Caco-2 (cell line): ENCODE measurements around the gene RIPOR1. TPM values are rescaled to one million over a fixed set of nuclear protein-coding genes. Genes with fewer than 3 reads are reported as not detected.
"Not testable (repeated sequence)": the region's sequence is repeated elsewhere in the genome, so short reads cannot be mapped to it uniquely, and the experiment has no call there.

Experiments
- BruUV-seq: library from RNA; stranded (reverse); fragments of 400-500 nt; replicated peaks from 2 replicates; lab custom pipeline; 2021; lab: Mats Ljungman, UMichigan
- CTCF ChIA-PET: fragments of 300-600 bp; sonication (Branson Sonifier 250); formaldehyde crosslinking; loops from one replicate; lab custom pipeline; 2022; ENCODE audit warnings: antibody characterized with exemption; lab: Charles Lee
- POLR2A ChIA-PET: fragments of 300-600 bp; sonication (Branson Sonifier 250); formaldehyde crosslinking; loops from one replicate; lab custom pipeline; 2022; ENCODE audit warnings: antibody characterized with exemption; lab: Charles Lee
- DNase-seq, 2 experiments: peaks; one replicate each; pipeline versions ENCODE4 v3.0.0 to v3.0.0-alpha.2; 2020 to 2022
- H3K27me3 ChIP-seq: replicated peaks from 2 replicates; pipeline ENCODE4 v1.6.0; 2011; ENCODE audit warnings: low read length; ENCODE audit not compliant: control insufficient read depth, insufficient read depth
- H3K36me3 ChIP-seq: 2 replicates; pipeline ENCODE4 v1.5.1; 2011; ENCODE audit warnings: low read length; ENCODE audit not compliant: control insufficient read depth, insufficient read depth
- H3K4me1 ChIP-seq: fragments of 250-450 bp; sonication (Bioruptor Pico); 2 replicates; pipeline ENCODE4 v1.5.1; 2020; ENCODE audit warnings: mild to moderate bottlenecking
- H3K4me3 ChIP-seq: 2 replicates; pipeline ENCODE4 v1.5.1; 2011; ENCODE audit warnings: low read depth, mild to moderate bottlenecking, control low read depth, low read length
- H3K9me3 ChIP-seq: fragments of 250-450 bp; sonication (Bioruptor Pico); 2 replicates; pipeline ENCODE4 v1.5.1; 2020; ENCODE audit warnings: mild to moderate bottlenecking, moderate library complexity
- H3K27ac Mint-ChIP-seq: one replicate; pipeline ENCODE4 v1.8.0; 2022; ENCODE audit warnings: mixed read lengths; ENCODE audit not compliant: unreplicated experiment
- H3K27me3 Mint-ChIP-seq: one replicate; pipeline ENCODE4 v1.8.0; 2022; ENCODE audit warnings: mixed read lengths; ENCODE audit not compliant: insufficient read depth, unreplicated experiment
- H3K36me3 Mint-ChIP-seq: one replicate; pipeline ENCODE4 v1.8.0; 2022; ENCODE audit warnings: mild to moderate bottlenecking, mixed read lengths; ENCODE audit not compliant: insufficient read depth, unreplicated experiment
- H3K4me1 Mint-ChIP-seq: one replicate; pipeline ENCODE4 v1.8.0; 2022; ENCODE audit warnings: low read depth, mixed read lengths; ENCODE audit not compliant: unreplicated experiment
- H3K4me3 Mint-ChIP-seq: one replicate; pipeline ENCODE4 v1.8.0; 2022; ENCODE audit warnings: mild to moderate bottlenecking, moderate library complexity, mixed read lengths; ENCODE audit not compliant: unreplicated experiment
- H3K9me3 Mint-ChIP-seq: one replicate; pipeline ENCODE4 v1.8.0; 2022; ENCODE audit warnings: mixed read lengths; ENCODE audit not compliant: unreplicated experiment
- intact Hi-C: fragments of 100-400 bp; cut with micrococcal nuclease; formaldehyde crosslinking; loops from one replicate; pipeline ENCODE4 v1.10.0; 2022; ENCODE audit not compliant: unreplicated experiment
- total RNA-seq: library from RNA; stranded (reverse); gene quantifications from 2 replicates; pipeline ENCODE4 v1.2.3, GENCODE V29; 2022
- TF ChIP-seq, protein P1 (sequence below), 2 experiments: fragments of 200-600 bp in 1 of 2; IDR thresholded peaks; 1 replicate in 1 of 2; 2 replicates in 1 of 2; pipeline versions ENCODE4 v1.5.1 to v1.8.0; 2011 to 2022; ENCODE audit warnings: antibody characterized with exemption in 1 of 2, control low read depth in 1 of 2, inconsistent platforms in 1 of 2, low read depth in 1 of 2, low read length in 1 of 2, mild to moderate bottlenecking in 1 of 2, moderate library complexity in 1 of 2; ENCODE audit not compliant: insufficient read depth in 1 of 2, severe bottlenecking in 1 of 2, unreplicated experiment in 1 of 2

The RIPOR1 gene
- total RNA-seq, 1 experiment from 2014 or later = 87.9 TPM

DNA sequence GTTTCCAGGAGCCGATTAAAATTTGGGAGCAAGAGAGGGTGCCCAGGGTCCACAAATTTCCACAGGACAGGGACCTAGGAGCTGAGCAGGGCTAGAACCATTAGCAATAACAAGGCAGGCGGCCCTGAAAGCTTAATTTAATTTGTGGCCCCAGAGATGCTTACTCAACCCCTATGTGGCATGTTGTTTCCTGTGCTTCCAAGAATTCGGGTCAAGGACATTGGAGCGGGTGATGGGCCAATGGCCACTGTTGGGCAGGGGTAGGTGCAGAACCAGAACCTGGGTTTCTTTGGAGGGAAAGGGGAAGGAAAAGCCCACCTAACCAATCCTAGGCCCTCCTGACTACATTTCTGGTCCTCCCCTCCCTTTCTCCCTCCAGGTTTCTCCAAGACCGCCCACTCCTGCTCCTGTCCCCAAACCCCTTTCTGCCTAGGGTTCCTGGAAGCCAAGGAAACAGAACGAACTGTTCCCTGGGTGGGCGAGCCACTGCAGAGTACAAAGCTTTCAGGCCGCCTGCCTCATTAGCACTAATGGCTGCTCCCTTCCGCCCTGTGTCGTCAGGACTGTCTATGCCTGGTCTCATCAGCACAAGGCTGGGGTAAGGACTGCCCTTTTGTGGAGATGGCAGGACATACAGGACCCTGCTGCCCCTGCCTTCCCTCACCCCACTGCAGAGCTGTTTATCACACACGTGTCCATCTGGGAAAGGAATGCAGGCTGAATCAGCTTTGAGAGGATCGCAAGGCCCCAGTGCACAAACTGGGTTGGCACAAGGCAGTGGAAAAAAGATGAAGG is 44.7 kb upstream of the RIPOR1 start:
- TF ChIP-seq, protein P1, sequence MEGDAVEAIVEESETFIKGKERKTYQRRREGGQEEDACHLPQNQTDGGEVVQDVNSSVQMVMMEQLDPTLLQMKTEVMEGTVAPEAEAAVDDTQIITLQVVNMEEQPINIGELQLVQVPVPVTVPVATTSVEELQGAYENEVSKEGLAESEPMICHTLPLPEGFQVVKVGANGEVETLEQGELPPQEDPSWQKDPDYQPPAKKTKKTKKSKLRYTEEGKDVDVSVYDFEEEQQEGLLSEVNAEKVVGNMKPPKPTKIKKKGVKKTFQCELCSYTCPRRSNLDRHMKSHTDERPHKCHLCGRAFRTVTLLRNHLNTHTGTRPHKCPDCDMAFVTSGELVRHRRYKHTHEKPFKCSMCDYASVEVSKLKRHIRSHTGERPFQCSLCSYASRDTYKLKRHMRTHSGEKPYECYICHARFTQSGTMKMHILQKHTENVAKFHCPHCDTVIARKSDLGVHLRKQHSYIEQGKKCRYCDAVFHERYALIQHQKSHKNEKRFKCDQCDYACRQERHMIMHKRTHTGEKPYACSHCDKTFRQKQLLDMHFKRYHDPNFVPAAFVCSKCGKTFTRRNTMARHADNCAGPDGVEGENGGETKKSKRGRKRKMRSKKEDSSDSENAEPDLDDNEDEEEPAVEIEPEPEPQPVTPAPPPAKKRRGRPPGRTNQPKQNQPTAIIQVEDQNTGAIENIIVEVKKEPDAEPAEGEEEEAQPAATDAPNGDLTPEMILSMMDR (IDR thresholded peaks at IDR 0.05; ENCODE audit: insufficient read depth in 1 of 2, low read depth in 1 of 2, low read length in 1 of 2, severe bottlenecking in 1 of 2, unreplicated experiment in 1 of 2) = no peak
- Mint-ChIP-seq H3K27me3 (no peaks in the 10 kb centered on the region), H3K36me3 (peaks cover 13% of the 10 kb centered on the region), H3K4me3 (no peak overlapping the region), H3K4me1 (peaks cover 19% of the 10 kb centered on the region), H3K9me3 (no peaks in the 10 kb centered on the region), H3K27ac (no peak overlapping the region)
- Histone ChIP-seq H3K4me3 (no peak overlapping the region), H3K4me1 (peaks cover 15% of the 10 kb centered on the region), H3K36me3 (no peaks in the 10 kb centered on the region; the same call in 1 of the 2 replicates), H3K9me3 (no peaks in the 10 kb centered on the region), H3K27me3 (no peaks in the 10 kb centered on the region)
- DNase-seq = no peak
- no TSS peak for BruUV-seq
- intact Hi-C loops = loop anchor here (5.0 kb wide), 1 partner anchor 52 kb away; the partner anchor contains the start of gene HSD11B2
- ChIA-PET CTCF (no interaction called here), POLR2A (no interaction called here)

DNA sequence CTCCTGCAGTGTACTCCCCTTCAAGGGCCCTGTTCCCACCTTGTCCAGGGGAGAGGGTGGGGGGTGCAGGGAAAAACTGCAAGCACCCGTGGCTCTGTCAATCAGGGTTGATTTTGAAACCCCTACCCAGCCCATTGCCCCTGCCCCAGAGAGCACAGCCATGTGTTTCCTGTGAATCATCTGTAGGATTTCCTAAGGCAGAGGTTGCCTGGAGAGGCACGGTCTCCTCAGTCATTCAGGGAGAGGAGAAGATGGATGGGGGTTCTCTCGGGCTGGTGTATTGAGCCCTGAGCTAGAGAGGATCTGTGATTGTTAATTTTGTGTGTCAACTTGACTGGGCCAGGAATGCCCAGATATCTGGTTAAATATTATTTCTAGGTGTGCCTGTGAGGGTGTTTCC is 41.8 kb upstream of the RIPOR1 start:
- no TSS peak for BruUV-seq
- H3K4me1 Mint-ChIP-seq = peaks cover 32% of the 10 kb centered on the region
- no peak overlapping the region for H3K4me3 Mint-ChIP-seq
- Histone ChIP-seq H3K27me3 (no peaks in the 10 kb centered on the region), H3K9me3 (no peaks in the 10 kb centered on the region), H3K4me3 (no peak overlapping the region), H3K36me3 (no peaks in the 10 kb centered on the region; the same call in 1 of the 2 replicates), H3K4me1 (peaks cover 19% of the 10 kb centered on the region)
- ChIA-PET POLR2A (no interaction called here), CTCF (no interaction called here)
- intact Hi-C loops = no loop called here
- TF ChIP-seq, protein P1 (IDR thresholded peaks at IDR 0.05; ENCODE audit: insufficient read depth in 1 of 2, low read depth in 1 of 2, low read length in 1 of 2, severe bottlenecking in 1 of 2, unreplicated experiment in 1 of 2) = no peak
- H3K27ac Mint-ChIP-seq = no peak overlapping the region
- H3K9me3 Mint-ChIP-seq = no peaks in the 10 kb centered on the region
- no peaks in the 10 kb centered on the region for H3K27me3 Mint-ChIP-seq
- DNase-seq = no peak
- H3K36me3 Mint-ChIP-seq = no peaks in the 10 kb centered on the region

DNA sequence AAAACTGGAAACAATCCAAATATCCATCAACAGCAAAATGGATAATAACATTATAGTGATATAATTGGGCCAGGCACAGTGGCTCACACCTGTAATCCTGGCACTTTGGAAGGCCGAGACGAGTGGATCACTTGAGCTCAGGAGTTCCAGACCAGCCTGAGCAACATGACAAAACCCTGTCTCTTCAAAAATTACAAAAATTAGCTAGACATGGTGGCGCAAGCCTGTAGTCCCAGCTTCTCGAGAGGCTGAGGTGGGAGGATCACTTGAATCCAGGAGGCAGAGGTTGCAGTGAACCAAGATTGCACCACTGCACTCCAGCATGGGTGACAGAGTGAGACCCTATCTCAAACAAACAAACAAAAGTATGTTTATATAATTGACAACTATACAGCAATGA is 41.1 kb upstream of the RIPOR1 start:
- H3K4me1 Mint-ChIP-seq = peaks cover 28% of the 10 kb centered on the region
- intact Hi-C loops, DNase-seq, POLR2A ChIA-PET, H3K9me3 Mint-ChIP-seq, H3K27ac Mint-ChIP-seq, H3K4me3 ChIP-seq, H3K27me3 ChIP-seq, BruUV-seq, H3K36me3 Mint-ChIP-seq, H3K9me3 ChIP-seq, H3K36me3 ChIP-seq, H3K4me3 Mint-ChIP-seq, H3K27me3 Mint-ChIP-seq: not testable (repeated sequence)
- CTCF ChIA-PET = interaction anchor here (4.5 kb wide), 1 partner anchor 34 kb away, joined by 42 read pairs; no protein-coding TSS in a partner anchor
- H3K4me1 ChIP-seq = peaks cover 15% of the 10 kb centered on the region
